Measurements from ENCODE around the gene TPST2.
"Not testable (repeated sequence)": the region's sequence is repeated elsewhere in the genome, so short reads cannot be mapped to it uniquely, and the experiment has no call there.

TPST2 gene

DNA sequence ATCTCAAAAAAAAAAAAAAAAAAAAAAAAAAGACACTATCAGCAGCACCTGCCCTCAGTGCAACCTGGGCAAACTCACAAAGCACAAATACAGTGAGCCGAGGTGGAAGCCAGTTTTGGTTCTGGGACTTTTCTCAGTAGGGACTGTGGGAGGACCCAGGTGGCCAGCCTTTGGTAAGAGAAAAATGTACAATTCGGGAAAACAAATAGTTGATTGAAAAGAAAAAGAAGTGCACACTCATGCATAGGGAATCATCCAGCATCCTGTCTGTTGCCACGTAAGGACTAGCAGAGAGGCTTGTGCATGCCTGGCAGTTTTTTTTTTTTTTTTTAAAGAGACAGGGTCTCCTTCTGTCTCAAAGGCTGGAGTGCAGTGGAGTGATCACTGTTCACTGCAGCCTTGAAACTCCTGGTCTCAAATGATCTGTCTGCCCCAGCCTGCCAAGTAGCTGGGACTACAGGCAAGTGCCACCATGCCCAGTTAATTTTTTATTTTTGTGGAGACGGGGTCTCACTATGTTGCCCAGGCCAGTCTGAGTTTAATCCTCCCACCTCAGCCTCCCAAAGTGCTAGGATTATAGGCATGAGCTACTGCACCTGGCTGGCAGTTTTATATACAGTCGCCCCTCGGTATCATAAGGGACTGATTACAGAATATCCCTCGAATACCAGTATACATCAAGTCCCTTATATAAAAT, 36.7 kb downstream of the TPST2 start:
- DNase-seq = no peak

DNA sequence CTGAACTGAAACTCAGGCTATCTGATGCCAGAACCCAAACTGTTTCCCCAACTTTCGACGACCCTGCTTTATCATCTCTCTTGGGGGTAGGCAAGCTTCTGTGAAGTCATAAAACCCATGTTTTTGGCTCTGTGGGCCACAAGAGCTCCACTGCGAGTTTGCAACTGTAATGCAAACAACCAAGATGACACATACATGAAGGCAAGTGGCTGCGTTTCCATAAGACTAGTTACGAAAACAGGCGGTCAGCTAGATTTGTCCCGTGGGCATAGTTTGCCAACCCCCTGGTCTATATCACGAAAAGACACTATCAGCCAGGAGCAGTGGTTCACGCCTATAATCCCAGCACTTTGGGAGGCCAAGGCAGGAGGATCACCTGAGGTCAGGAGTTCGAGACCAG, 37.5 kb downstream of the TPST2 start:
- no peak for DNase-seq

DNA sequence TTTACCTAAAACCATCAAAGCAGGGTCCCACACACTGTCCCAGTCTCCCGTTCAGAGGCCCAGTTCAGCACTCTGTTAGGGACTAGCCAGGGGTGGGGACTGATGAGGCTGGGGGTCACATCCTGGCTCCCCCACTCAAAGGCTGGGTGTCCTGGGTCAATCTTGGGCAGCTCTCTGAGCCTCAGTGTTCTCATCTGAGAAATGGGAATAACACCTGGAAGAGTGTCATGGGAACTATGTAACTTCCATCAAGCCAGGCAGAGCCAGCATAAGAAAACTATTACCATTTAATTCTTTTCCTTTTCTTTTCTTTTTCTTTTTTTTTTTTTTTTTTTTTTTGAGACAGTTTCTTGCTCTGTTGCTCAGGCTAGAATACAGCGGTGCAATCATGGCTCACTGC, 38.4 kb downstream of the TPST2 start:
- no peak for DNase-seq

DNA sequence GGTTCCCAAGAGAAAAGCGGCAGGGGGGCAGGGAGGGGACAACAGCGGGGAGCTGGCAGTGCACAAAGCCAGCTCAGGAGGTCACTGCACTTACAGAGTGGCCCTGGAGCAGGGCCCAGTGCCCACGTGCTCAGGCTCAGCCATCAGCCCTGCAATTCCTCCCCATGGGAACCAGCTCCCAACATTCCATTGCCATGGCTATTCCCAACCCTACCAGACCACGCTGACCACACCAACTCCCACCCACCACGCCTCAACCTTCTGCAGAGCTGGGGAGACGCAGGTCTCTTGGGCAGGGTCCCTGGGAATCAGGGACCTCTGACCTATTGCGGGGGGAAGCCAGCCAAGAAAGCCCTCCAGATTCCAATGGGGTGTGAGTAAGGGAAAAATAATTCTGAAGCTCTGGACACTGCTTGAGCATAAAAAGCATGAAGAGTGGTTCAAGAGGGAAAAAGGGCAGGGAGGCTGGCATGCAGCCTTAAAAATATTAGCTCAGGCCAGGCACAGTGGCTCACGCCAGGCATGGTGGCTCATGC, 39.4 kb downstream of the TPST2 start:
- DNase-seq = no peak

DNA sequence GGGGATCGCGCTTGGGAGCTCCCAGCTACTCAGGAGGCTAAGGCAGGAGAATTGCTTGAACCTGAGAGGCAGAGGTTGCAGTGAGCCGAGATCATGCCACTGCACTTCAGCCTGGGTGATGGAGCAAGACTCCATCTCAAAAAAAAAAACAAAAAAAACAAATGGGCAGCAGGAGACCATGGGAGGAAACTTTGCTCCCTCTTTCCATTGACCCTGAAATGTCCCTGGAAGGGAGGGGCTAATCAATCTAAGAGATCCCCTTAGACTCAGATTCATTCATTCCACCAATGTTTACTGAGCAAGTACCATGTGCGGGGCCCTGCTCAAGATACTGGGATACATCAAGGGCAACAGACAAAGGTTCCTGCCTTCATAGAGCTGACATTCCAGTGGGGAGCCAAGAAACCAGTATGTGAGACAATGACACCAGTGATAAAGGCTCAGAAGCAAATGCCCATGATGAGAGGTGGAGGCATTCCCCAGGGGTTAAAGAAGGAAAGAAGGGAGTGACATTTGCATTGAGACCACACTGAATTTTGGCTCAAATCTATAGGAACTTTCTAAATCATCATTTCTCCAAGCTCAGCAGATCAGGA, 39.9 kb downstream of the TPST2 start:
- no peak for DNase-seq

DNA sequence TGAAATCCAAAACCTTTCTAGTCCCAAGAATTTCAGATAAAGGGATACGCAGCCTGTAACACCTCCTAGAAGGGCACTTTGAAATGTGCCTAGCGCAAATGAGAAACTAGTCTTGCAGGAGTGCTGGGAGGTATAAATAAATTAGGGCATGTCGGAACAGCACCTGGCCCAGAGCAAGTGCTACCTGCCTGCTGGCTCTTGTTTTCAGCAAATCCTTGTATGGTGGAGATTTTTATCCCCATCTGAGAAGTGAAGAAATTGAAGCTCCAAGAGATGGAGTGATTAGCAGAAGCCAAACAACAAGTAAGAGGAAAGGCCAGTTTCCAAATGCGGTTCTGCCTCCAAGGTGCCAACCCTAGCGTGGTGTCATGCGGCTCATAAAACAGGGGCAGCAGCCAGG, 40.9 kb downstream of the TPST2 start:
- no peak for DNase-seq

DNA sequence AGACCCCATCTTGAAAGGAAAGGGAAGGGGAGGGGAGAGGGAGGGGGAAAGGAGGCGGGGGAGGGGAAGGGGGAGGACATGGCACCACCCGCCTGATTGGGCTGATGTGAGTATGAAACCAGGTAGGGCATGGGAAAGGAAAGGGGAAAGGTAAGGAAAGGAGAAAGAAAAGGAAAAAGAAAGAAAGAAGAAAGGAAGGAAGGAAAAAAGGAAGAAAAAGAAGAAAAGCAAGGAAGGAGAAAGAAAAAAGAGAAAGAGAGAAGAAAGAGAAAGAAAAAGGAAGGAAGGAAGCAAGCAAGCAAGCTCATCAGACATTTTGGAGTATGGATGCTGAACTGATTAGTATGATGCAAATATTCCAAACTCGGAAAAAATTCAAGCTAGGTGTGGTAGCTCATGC, 41.6 kb downstream of the TPST2 start:
- no peak for DNase-seq

DNA sequence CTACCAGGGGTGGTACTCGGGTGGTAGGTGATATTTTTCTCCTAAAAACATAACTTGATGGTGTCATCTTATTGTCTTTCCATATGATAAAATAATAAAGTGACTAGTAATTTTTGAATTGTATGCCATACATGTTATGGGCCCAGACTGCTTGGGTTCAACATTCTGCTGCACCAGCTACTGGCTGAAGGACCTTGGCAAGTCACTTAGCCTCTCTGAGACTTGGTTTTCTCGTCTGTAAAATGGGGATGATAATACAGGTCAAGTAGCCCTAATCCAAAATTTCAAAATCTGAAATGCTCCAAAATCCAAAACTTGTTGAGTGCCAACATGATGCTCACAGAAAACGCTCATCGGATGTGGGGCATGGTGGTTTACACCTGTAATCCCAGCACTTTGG, 42.1 kb downstream of the TPST2 start:
- no peak for DNase-seq

DNA sequence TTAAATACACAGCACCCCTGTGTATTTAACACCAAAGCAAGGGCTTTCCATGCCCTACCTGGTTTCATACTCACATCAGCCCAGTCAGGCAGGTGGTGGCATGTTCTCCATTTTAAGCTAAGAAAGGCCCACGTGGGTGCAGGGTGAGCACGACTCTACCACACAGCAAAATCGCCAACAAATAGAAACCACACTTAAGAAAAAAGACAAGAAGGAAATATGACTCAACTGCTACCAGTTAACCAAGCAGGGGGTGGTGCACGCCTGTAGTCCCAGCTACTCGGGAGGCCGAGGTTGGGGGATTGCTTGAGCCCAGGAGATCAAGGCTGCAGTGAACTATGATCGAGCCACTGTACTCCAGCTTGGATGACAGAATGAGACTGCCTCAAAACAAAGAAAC, 42.5 kb downstream of the TPST2 start:
- no peak for DNase-seq

DNA sequence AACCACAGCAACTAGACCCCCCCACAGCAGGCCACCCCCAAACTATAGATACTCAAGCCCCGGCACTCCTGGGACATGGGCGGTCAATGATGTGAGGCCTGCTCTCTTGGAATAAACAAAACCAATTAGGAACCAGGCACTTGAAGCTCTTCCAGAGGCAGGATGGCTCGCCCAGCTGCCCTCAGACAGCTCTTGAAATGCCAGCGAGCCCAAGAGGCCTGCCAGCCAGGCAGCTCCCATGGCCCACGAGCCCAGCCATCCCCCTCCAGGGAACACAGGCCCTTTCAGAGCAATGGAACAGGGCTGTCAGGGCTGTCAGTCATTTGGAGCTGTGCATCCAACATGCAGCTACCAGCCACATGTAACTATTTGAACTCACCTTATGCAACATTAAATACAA, 43.6 kb downstream of the TPST2 start:
- DNase-seq = no peak

DNA sequence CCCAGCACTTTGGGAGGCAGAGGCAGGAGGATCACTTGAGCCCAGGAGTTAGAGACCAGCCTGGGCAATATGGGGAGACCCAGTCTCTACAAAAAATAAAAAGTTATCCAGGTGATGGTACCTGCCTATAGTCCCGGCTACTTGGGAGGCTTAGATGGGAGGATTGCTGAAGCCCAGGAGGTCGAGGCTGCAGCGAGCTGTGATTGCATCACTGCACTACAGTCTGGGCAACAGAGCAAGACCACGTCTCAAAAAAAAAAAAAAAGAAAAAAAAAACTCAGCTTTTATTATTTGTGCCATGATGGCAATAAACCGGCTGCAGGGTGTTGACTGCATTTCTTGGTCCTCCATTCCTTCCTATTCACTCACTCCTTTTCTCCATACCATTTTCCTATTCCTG, 44.1 kb downstream of the TPST2 start:
- DNase-seq = no peak

DNA sequence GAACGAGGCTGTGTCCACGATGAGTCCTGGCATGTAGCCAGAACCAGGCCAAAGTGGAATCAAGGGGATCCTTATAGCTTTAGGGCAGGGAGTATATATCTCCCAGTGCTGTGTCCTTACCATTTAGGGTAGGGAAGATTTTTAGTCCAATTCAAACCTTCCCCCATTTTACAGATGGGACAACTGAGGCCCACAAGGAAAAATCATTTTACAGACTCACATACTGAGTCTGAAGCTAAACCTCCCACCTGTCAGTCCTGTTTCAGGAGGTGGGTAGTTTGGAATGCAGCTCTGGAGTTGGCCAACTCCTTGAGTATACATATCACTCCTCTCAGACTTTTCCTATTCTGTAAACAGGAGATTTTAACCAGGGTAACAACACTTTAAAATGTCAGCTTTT, 44.5 kb downstream of the TPST2 start:
- DNase-seq = no peak

DNA sequence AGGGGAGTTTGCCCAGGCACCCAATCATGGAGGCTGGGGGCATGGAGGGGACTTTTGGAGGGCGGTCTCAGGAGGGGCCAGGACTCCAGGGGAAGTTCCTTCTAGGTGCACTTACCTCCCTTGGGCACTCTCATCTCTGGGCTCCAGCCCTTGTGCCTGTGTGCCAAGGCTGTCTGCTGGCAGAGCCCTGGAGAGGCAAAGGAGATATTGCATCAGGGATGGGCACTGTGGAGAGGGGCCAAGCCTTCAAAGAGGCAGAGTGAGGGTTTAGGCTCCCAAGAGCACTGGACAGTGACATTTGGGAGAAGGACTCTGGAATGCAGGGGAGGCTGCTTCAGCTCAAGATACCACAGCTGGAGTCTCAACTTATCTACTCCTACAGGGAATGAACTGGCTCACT, 45.4 kb downstream of the TPST2 start:
- no peak for DNase-seq

DNA sequence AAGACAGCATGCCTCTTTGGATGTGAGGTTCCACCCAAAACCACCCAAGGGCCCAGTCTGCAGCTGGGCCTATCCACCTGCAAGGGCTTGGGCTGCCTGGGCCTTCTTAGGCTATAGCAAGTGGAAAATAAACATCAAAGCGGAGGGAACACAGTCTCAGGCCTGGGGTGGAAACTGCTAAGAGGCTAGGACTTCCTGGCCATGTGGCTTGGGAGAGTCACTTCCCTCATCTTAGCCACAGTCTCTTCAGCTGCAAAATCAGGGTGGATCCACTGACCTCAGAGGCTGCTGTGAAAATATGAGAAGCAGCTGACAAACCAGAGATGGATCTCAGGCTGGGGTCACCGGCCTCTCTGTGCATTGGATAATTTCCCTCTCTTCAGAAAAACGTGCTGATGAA, 47.1 kb downstream of the TPST2 start:
- peak; percentile 69 to 70 for DNase-seq

DNA sequence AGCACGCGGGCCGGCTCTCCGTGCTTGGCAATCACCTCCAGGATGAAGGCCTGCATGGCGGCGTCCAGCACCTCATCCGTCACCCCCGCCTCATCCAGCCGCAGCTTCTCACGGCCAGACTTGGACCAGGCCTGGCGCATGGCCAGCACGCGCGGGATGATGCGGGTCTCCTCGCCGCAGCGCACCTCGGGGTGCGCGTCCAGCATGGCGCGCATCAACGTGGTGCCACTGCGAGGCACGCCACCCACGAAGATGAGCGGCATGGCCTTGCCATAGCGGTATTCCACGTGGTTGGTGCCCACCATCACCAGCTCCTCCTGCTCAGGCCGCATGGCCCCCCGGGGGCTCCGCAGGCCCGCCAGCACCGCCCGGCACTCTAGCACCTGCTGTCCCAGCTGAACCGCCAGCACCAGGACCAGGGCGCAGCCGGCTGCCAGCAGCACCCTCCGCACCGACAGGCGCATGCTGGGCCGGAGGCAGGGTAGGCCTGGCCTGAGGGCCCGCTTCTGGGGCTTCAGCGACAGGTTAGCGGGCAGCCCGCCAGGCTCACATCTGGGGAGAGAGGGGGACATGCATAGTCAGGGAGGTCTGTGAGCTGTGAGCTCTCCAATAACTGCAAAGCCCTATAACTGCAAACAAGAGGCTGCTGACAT, 48.6 kb downstream of the TPST2 start:
- no peak for DNase-seq

DNA sequence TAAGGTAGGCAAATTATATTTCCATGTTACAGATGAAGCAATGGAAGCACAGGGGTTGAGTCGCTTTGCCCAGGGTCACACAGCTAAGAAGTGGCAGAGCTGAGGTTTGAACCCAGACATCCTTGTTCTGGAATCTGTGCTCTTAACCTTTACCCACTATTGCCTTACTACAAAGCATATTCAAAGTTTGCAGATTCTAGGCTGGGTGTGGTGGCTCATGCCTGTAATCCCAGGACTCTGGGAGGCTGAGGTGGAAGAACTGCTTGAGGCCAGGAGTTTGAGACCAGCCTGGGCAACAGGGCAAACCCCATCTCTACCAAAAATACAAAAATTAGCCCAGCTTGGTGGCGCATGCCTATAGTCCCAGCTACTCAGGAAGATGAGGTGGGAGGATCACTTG, 49.8 kb downstream of the TPST2 start:
- DNase-seq = no peak

DNA sequence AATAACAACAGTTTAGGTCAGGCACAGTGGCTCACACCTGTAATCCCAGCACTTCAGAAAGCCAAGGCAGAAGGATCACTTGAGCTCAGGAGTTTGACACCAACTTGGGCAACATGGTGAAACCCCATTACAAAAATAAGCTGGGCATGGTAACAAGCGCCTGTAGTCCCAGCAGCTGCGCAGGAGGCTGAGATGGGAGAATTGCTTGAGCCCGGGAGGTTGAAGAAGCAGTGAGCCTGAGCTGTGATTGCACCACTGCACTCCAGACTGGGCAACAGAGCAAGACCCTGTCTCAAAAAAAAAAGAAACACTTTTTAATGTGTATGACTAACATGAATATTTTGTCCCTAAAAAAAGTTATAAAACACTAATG, 53.2 kb downstream of the TPST2 start:
- no peak for DNase-seq

DNA sequence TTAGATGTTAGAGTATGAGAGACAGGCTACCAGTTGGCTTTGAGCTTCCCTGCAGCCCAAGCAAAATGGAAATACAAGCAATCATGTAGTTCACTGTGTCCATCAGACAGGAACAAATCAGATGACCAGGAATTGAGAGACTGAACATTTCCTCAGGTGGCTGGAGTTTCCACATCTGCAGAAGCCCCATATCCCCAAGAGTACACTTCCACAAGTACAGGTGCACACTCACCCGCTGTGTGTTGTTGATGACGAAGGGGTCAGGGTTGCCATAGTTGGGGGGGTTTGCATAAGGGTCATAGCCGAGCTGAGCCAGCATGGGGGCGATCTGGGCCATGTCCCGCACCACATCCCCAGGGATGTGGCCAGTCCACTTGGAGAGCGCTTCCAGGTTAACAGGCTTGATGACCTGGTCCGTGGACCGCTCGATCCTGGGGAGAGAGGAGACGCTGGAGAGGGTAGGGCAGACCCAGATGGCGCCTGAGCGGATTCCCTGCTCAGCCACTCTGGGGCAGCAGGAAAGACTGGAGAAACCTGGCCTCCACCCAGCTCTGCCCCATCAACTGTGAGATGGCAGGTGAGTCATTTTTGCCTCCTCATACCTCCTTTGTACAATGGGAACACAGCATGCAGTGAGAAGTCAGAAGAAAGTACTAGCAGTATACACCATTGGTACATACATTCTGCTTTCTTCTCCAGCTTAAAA, 53.7 kb downstream of the TPST2 start:
- no peak for DNase-seq

DNA sequence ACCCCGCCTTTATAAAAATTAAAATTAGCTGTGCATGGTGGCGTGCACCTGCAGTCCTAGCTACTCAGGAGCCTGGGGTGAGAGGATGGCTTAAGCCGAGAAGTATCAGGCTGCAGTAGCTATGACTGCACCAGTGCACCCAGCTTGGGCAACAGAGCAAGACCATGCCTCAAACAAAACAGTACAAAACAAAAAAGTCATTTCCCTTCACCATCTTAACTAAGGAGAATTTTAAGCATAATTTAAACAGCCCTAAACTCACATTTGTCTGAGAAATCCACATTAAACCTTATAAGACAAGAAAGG, 54.4 kb downstream of the TPST2 start:
- no peak for DNase-seq

DNA sequence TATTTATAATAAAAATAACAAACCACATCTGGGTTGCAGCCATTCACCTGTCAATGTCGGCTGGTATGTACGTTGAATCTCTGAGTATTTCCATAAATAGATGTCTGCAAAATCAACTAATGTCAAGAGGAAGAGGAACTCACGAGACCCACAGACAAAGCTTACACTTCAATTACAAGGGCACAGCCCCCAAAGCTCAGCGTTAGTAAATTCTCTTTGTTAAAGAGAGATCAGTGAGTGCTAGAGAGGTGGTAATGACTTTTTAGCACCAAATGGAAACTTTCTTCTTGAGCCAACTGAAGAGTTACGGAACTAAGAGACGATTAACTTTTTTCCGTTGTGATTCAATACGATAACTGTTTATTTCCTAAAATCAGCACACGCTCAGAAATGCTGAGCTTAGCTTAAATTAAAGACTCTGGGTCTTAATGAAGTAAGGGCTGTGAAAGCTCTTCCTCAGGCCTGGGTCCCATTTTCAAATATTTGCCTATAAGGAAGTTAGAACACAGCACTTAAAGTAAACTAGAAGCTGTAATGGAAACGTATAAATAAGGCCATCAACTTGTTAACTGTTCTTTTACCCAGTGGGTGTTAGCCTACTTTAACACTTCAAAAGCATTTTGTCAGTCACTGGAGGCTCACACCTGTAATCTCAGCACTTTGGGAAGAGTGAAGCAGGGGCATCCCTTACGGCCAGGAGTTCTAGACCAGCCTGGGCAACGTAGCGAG, 54.9 kb downstream of the TPST2 start:
- peak; percentile 28 to 41 for DNase-seq

DNA sequence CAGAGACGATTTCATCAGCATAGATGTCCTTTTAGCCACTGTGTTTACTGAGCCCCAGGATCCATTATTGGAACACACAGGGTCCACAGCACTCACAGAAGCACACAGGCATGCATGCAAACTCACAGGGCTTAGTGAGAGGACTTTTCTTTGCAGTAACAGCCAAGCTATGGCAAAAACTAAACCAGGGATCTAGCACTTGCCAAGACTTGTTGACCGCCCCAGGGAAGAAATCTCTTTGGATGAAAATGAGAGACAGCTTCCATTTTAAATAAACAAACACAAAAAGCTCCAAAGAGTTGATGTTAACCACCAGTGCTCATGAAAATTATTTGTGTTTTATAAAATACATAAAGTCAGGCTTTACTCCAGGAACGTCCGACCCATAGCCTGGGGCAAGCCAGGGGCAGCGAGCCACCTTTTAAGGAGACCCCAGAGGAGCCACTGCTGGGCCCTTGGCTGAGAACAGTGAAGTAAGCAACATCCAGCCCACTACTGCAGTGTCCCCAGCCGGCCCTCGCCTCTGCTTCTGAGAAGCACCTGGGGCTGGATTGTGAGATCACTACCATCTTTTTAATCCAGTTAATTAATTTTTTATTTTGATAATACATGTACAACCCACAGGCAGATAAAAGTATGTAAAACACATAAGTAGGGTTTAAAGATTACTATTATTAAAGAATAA, 55.6 kb downstream of the TPST2 start:
- DNase-seq = no peak

DNA sequence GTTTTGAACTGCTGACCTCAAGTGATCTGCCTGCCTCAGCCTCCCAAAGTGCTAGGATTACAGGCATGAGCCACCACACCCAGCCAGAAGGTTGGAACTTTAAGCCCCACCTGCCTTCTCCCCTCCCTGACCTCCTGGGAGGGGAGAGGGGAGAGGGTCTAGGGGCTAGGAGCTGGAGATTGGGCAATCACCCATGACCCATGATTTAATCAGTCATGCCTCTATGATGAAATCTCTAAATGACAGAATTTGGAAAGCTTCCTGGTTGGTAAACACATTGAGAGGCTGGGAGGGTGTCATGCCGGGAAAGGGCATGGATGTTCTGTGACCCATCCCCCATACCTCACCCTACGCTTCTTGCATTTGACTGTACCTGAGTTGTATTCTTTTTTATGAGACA, 60.6 kb downstream of the TPST2 start:
- no peak for DNase-seq

DNA sequence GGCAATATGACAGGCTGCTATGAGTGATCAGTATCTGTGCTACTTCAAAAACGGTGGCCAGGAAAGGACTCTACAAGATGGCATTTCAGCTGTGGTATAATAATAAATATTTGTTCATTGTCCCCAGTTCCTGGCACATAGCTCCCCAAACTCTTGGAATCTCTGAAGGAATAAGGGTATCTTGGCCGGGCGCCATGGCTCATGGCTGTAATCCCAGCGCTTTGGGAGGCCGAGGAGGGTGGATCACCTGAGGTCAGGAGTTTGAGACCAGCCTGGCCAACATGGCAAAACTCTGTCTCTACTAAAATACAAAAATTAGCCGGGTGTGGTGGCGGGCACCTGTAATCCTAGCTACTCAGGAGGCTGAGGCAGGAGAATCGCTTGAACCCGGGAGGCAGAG, 61.4 kb downstream of the TPST2 start:
- not testable (repeated sequence) for DNase-seq

Data from Kasumi-1 (cell line).